ENCODE data around the gene KLK3.
"Not testable (repeated sequence)": the region's sequence is repeated elsewhere in the genome, so short reads cannot be mapped to it uniquely, and the experiment has no call there.

Gene KLK3

GRCh38 chr19:50854636-50855410, at the start of gene KLK3:
KLK3 (plus strand) TSS chr19:50854915; CDS start chr19:50854956, 41 bp downstream.
- DNase-seq: no peak

- no peak for DNase-seq
Observed at GRCh38 chr19:50808856-50809255, 45.9 kb upstream of the KLK3 start.

DNA sequence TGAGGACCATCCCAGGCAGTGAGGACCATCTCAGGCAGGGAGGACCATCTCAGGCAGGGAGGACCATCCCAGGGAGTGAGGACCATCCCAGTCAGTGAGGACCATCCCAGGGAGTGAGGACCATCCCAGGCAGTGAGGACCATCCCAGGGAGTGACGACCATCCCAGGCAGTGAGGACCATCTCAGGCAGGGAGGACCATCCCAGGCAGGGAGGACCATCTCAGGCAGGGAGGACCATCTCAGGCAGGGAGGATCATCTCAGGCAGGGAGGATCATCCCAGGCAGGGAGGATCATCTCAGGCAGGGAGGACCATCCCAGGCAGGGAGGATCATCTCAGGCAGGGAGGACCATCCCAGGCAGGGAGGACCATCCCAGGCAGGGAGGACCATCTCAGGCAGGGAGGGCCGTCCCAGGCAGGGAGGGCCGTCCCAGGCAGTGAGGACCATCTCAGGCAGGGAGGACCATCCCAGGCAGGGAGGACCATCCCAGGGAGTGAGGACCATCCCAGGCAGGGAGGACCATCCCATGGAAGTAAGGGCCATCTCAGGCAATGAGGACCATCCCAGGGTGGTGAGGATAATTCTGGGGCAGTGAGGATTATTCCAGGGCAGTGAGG, 43.0 kb upstream of the KLK3 start:
- DNase-seq: not testable (repeated sequence)

DNA sequence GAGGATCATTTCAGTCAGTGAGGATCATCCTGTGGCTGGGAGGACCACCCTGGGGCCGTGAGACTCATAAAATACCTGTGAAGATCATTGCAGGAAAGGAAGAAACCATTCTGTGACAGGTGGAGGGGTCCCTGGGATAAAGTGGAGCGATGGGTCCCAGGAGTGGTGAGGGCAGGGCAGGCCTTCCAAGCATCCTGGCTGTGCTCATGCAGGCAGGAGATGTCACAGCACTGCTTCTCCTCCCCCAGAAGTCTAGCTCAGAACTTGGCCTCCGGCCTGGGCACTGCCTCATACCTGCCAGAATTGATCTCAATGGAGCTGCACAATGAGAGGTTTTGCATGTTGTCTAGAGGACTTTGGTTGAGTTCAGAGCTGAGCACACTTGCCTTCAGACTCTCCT, 42.2 kb upstream of the KLK3 start:
- DNase-seq: no peak

DNA sequence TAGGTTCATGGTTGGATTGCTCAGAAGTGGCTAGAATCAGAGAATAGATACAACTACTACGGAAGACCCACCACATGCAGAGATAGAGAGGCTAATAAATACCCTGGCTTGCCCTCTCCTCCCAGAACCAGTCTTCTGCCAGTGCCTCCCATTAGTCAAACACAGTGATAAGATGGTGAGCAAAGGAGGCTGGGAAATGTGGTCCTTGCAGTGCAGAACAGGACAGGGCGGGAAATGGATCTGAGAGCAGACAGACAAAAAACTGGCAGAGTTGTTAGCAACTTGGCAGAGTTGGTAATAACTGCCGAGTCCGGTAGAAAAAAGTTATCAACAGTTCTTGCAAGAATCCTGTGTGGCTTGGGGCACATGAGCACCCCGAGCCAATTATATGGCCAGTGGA, 39.8 kb upstream of the KLK3 start:
- no peak for DNase-seq

DNA sequence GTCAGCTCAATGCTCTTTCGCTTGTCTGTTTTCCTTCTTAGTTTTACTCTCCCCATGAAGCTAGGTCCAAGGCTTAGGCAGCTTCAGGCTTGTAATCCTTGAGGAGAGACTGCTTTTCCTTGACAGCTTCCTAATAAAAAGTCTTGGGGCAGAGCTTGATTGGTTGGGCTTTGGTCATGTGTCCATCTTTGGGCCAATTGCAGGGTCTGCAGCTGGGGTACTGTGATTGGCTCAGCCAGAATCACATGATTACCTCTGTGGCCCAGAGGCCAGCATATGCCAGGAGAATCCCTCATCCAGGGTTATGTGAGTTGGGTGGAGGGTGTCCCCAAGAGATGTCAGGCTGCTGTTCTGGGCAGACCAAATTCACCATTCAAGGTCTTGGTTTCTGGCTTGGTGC, 39.3 kb upstream of the KLK3 start:
- DNase-seq: no peak

GRCh38 chr19:50817941-50818858, 36.5 kb upstream of the KLK3 start:
- DNase-seq: no peak

DNA sequence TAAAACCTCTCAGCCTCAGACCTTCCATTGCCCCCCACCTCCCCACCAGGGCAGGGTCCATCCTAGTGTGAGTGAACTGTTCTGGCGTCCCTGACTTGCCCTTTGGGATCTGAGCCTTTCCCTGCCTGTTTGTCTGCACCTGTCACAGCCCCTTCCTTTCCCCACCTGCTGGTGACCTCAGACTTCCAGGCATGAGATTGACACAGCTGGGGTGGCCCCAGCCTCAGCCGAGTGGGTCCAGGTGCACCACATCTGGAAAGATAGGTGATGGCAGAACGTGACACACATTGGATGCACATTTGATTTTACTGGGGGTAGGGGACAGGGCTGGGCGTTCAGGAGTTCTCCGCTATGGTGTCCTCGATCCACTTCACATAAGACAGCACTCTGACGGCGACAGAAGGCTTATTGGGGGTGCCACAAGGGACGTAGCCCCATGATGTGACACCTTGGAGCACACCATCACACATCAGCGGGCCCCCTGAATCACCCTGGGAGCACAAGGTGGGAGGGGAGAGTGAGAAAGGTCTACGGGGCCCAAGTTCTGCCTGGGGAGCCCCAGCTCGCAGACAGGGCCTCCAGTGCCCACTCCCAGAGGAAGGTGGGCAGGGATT, 35.7 kb upstream of the KLK3 start:
- no peak for DNase-seq

DNA sequence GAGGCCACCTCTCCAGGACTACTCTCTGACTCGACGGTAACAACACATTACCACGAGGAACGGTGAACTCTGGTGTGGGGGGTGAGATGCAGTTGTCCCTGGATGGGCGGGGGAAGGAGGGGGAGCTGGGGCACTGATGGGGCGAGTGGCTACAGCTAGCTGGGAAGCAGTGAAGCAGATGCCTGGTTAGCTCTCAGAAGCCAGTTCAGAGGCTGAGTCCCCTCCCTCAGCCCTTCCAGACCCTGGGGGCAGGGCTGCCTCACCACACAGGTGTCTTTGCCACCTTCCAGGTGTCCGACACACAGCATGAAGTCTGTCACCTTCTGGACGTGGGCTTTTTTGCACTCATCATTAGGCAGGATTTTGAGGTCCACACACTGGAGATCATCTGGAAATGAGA, 35.1 kb upstream of the KLK3 start:
- DNase-seq: no peak

- DNase-seq: no peak
Observed at GRCh38 chr19:50820086-50820485, 34.6 kb upstream of the KLK3 start.

DNA sequence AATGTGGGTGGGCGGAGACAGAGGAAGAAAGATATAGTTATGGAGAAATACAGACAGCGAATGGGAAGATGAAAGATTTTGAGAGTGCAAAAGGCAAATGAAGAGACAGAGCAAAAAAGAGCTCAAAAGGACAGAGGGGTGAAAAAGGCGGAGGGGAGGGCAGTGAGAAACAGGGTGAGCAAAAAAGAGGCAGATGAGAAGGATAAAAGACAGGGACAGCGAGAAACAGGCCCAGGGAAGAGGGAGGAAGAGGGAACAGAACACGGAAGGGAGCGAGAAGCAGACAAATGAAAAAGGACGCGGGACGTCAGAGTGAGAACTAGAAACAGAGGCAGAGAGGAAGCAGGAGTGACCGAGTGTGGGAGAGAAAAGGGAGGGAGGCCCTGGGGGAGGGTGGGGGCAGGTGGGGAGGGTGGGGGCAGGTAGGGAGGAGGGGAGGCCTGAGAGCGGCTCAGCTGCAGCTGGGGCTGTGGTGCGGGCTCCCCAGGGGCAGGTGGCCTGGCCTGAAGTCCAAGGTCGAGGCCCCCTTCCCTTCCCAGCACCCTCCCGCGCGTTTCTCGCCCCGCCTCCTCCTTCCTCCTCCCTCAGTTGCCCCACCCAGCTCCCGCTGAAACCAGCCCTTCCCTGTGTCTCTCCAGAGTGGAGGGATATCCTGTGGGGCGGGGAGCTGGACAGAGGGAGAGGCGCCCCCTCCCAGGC, 34.0 kb upstream of the KLK3 start:
- no peak for DNase-seq

DNA sequence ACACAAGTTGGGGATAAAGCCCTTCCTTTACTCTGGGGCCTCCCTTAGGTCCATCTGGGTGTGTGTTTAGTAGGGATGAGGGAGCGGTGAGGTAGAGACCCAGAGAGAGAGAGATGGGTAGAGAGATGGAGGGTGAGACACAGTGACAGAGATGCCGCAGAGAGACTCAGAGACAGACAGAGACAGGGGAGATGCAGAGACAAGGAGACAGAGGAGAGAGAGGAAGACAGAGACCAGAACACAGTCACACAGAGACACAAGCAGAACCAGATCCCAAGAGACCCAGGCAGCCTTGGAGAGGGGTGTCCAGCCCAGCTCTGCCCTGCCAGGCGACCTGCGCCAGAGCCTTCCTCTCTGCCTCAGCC, 33.5 kb upstream of the KLK3 start:
- no peak for DNase-seq

GRCh38 chr19:50821622-50822021, 33.1 kb upstream of the KLK3 start:
- DNase-seq: no peak

- no peak for DNase-seq
Observed at GRCh38 chr19:50822661-50823208, 32.0 kb upstream of the KLK3 start.

DNA sequence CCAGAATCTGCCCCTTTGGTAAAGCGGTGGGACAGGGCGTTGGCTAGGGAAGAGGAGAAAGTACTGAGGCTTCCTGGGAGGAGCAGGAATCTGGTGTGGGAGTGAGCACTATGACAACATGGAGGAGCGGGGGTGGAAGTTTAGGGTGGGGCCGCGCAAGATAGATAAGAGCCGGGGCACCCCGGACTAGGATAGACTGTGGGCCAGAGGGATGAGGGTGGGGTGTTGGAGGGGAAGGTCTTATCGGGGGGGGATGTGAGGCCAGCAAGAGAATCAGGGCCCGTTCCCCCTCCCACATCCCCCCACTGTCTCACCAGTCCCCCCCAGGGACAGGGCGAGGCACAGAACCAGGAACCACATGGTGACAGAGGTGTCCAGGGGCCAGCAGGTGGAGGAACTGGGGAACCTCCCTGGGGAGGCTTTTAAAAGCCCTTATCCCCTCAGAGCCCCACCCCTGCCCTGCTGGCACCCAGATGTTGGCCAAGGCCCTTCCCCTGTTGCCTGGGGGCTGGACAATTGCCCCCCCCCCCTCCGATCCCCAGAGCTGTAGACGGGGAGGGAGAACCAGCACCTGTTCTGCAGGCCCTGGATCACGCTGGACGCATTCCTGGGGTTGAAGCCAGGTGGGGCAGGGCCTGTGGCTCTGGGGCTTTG, 31.2 kb upstream of the KLK3 start, which contains the start of gene KLK1:
KLK1 (minus strand) TSS at position 399 of the 654 bp plus-strand sequence; CDS start at position 360, 39 bp downstream.
- DNase-seq: no peak

GRCh38 chr19:50826492-50827240, 28.0 kb upstream of the KLK3 start:
- no peak for DNase-seq

DNA sequence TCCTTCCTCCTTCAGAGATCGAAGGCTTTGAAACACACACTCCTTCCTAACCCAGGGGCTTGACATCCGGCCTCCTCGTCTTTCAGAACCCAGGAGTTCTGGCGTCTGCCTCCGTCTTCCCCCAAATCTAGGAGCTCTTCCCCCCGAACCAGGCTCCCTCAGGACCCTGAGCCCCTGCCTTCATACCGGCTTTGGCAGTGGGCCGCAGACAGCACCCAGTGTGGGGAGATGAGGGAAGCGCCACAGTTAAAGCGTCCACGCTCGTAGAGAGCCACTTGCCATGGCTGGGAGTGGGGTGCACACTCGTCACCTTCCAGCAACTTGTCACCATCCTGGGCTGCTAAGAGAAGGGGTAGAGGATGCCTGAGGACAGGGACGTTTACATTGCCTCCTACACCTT, 27.2 kb upstream of the KLK3 start:
- no peak for DNase-seq

DNA sequence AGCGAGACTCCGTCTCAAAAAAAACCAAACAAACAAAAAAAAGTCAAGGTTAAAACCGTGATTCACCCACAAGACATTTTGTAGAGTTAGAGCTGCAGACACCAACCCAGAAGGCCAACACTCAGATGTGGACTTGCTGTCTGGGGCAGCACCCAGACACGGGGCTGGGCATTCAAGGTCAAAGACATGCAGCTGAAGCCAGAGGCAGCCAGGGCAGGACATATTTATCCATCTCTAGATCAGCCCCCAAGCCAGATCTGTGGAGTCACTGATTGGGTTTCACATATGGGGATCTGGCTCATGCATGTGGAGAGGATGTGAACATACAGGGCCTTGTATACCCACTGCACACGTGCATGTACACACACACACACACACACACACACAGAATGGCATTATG, 24.9 kb upstream of the KLK3 start:
- DNase-seq: no peak

GRCh38 chr19:50830266-50831025, 24.3 kb upstream of the KLK3 start:
- DNase-seq: no peak

- no peak for DNase-seq
Observed at GRCh38 chr19:50831026-50831396, 23.7 kb upstream of the KLK3 start.
